ENCODE data around the gene PLD4.
A peak's percentile ranks its signal among the peaks of the same experiment; 100 is the strongest.

Gene PLD4

DNA sequence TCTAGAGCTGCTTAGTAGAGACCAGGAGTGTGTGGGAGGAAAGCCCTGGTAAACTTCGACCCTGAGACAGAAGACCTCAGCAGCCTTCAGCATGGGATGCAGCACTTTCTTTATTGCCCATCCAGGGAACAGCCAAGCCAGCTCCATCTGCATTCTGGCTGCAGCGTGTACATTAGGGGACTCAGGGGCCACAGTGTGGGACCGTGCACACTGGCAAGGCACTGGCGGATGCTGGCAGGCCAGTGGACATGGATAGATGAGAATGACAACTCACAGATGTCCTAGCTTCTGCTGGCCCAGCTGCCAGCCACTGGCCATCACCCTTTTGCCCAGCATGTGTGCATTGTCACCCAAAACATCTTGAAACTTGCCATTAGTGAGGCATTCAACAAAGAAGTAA lies 12.5 kb downstream of the PLD4 start:
- DNase-seq (ENCODE audit: low read depth) = no peak
- TF ChIP-seq, protein P1, sequence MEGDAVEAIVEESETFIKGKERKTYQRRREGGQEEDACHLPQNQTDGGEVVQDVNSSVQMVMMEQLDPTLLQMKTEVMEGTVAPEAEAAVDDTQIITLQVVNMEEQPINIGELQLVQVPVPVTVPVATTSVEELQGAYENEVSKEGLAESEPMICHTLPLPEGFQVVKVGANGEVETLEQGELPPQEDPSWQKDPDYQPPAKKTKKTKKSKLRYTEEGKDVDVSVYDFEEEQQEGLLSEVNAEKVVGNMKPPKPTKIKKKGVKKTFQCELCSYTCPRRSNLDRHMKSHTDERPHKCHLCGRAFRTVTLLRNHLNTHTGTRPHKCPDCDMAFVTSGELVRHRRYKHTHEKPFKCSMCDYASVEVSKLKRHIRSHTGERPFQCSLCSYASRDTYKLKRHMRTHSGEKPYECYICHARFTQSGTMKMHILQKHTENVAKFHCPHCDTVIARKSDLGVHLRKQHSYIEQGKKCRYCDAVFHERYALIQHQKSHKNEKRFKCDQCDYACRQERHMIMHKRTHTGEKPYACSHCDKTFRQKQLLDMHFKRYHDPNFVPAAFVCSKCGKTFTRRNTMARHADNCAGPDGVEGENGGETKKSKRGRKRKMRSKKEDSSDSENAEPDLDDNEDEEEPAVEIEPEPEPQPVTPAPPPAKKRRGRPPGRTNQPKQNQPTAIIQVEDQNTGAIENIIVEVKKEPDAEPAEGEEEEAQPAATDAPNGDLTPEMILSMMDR (IDR thresholded peaks at IDR 0.05; ENCODE audit: low read depth, low read length, missing control alignments) = no peak
- in situ Hi-C loops (cut with HindIII; ENCODE audit: low sequenced_read_pairs) = loop anchor here (5.0 kb wide), 1 partner anchor 120 kb away; no protein-coding TSS in a partner anchor
- H3K4me3 ChIP-seq (ENCODE audit: low read depth, low read length) = no peak overlapping the region

DNA sequence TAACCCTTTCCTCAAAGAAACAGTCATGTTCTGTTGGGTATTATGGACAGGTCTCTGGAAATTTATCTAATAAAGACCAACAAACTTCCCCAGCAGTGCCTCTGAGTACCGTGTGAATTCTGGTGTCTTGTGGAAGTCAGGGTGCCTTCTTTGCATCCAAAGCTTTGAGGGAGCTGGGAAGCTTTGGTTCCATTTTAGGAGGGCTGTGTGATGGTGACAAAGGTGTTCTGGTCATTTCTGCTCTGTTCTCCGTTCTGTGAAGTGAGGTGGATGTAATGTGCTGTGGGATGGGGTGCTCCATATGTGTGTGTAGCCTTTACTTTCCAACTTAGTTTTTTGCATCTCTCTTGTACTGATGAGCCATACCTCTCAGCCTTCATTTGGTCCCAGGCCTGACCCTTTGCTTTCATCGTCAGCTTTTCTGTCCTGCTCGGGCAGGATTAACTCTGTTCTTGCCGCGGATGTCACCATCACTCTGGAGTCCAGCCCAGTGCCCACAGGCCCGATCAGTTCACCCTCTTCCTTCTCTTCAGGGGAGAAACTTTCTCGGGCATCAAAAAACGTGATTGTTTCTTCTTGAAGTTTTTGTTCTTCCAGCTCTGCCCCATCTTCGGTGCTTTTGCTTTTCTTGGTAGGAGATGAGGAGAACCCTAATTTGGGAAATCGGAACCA lies 13.2 kb downstream of the PLD4 start:
- H3K4me3 ChIP-seq (ENCODE audit: low read depth, low read length) = no peak overlapping the region
- no peak for DNase-seq (ENCODE audit: low read depth)
- in situ Hi-C loops (cut with HindIII; ENCODE audit: low sequenced_read_pairs) = loop anchor here (5.0 kb wide), 1 partner anchor 119 kb away; no protein-coding TSS in a partner anchor
- TF ChIP-seq, protein P1 (IDR thresholded peaks at IDR 0.05; ENCODE audit: low read depth, low read length, missing control alignments) = no peak

DNA sequence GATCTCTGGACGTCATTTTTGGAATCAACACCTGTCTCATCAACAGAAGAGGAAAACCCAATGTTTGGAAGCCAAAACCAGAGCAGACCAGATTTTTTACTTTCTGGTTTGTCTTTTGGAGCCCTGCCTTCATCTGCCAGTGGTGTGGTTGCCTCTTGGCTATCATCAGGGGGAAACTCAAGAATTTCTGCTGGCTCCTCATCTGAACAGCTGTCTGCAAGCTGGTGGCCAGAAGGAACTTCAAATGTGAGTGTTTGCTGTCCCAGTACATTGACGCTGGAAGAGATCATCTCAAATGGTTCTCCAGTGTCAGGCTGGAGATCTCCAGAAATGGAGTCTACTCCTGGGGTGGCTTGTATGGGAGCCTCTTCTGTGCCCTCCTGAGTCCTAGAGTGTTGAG lies 13.8 kb downstream of the PLD4 start:
- no peak overlapping the region for H3K4me3 ChIP-seq (ENCODE audit: low read depth, low read length)
- TF ChIP-seq, protein P1 (IDR thresholded peaks at IDR 0.05; ENCODE audit: low read depth, low read length, missing control alignments) = no peak
- in situ Hi-C loops (cut with HindIII; ENCODE audit: low sequenced_read_pairs) = loop anchor here (5.0 kb wide), 1 partner anchor 119 kb away; no protein-coding TSS in a partner anchor
- no peak for DNase-seq (ENCODE audit: low read depth)

DNA sequence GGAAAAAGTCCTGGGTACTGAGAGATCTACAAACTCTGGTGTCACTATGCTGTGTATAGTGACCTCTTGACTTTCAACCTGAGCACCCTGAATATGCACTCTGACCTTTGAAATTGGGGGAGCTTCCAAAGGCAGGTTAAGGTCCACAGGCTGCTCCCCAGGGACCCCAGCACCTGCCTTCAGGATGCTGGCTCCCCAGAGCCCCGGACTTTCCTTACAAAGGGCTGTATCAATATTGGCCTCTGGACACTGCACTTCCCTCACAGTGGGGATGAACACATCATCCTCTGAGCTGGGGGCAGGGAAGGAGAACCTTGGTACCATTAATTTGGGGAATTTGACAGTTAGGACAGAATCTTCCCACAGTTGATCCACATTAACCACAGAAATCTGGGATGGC lies 14.3 kb downstream of the PLD4 start:
- in situ Hi-C loops (cut with HindIII; ENCODE audit: low sequenced_read_pairs) = loop anchor here (5.0 kb wide), 1 partner anchor 118 kb away; no protein-coding TSS in a partner anchor
- TF ChIP-seq, protein P1 (IDR thresholded peaks at IDR 0.05; ENCODE audit: low read depth, low read length, missing control alignments) = no peak
- H3K4me3 ChIP-seq (ENCODE audit: low read depth, low read length) = no peak overlapping the region
- DNase-seq (ENCODE audit: low read depth) = no peak

DNA sequence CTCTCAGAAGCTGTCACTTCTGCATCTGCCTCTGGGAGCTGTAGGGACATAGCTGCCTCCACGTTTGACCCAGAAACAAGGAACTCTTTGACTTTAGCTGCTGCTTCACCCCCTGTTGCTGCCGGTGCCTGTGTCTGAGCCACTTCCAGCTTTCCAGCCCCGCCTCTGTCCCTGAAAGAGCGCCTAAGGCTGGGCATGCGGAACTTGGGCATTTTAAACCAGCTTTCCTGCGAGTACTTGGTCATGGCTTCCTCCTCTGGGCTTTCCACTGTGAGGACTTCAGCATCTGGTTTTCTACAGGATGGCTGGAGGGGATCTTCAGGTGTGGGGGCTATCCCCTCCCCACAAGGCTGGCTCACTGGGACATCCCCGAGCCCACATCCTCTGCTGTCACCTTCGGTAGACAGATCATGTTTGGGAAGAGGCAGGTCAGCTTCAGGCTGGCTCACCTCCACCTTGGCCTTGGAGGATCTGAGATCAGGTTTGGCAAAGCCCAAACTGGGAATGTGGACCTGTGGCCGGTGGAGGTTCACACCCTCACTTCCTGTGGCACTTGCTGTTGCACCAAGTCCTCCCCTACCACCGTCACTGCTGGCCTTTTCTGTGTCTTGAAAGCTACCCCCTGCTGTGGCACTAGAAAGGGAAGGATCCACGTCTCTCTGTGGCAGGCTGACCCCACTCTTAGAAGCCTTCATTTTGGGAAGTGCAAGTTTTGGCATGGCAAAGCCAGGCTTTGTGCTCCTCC lies 15.2 kb downstream of the PLD4 start:
- in situ Hi-C loops (cut with HindIII; ENCODE audit: low sequenced_read_pairs) = loop anchor here (5.0 kb wide), 1 partner anchor 117 kb away; no protein-coding TSS in a partner anchor
- no peak for DNase-seq (ENCODE audit: low read depth)
- H3K4me3 ChIP-seq (ENCODE audit: low read depth, low read length) = no peak overlapping the region
- TF ChIP-seq, protein P1 (IDR thresholded peaks at IDR 0.05; ENCODE audit: low read depth, low read length, missing control alignments) = no peak

DNA sequence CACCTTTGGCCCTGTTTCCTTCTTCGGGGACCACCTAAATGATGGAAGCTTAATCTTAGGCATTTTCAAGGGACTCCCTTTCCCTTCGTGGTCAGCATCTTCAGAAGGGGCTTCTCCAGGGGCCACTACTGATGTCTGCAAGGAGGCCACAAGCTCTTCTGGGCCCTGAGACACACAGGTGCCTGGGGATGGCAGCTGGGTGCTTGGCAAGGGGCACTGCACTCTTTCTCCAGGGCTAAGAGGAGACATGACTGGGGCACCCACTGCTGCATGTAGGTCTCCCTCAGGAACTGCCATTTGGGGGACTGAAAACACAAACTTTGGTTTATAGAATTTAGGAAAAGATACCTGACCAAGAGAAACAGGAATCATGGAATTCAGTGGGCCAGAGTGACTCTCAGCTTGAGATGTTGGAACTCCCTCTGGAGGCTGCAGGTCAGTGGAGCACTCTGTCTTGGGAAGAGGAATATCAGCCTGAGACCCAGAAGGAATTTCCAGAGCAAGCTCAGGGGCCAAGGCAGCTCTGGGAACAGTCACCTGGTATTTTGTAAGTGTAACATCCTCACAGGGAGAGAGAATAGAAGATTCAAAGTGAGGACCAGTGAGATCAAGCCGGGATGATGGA lies 16.0 kb downstream of the PLD4 start:
- TF ChIP-seq, protein P1 (IDR thresholded peaks at IDR 0.05; ENCODE audit: low read depth, low read length, missing control alignments) = peak; percentile 33
- no peak overlapping the region for H3K4me3 ChIP-seq (ENCODE audit: low read depth, low read length)
- in situ Hi-C loops (cut with HindIII; ENCODE audit: low sequenced_read_pairs) = no loop called here
- no peak for DNase-seq (ENCODE audit: low read depth)

Data from astrocyte of the cerebellum (primary cell).